ENCODE data around the gene MAGI2.

- TF ChIP-seq CTCF (IDR thresholded peaks at IDR 0.05): no peak
- TF ChIP-seq POLR2A (IDR thresholded peaks at IDR 0.05): no peak
These were observed 1125.7 kb downstream of the MAGI2 start for GRCh38 chr7:78327718-78328117.
